GM06990 (cell line): ENCODE data around the gene NFYA.

Experiments
- DNase-seq: peaks from one replicate; pipeline ENCODE4 v3.0.0-alpha.2; 2011; ENCODE audit not compliant: insufficient read length; ENCODE audit errors: extremely low read depth
- H3K27me3 ChIP-seq: replicated peaks from 2 replicates; pipeline ENCODE4 v1.6.0; 2011; ENCODE audit warnings: low read length; ENCODE audit not compliant: control insufficient read depth, insufficient read depth
- H3K36me3 ChIP-seq: 2 replicates; pipeline ENCODE4 v1.5.1; 2011; ENCODE audit warnings: low read length; ENCODE audit not compliant: control insufficient read depth, insufficient read depth
- H3K4me3 ChIP-seq: replicated peaks from 2 replicates; pipeline ENCODE4 v1.5.1; 2011; ENCODE audit warnings: low read depth, mild to moderate bottlenecking, control low read depth, low read length
- CTCF ChIP-seq: IDR thresholded peaks from 2 replicates; pipeline ENCODE4 v1.5.1; 2011; ENCODE audit warnings: low read length, control low read depth, mild to moderate bottlenecking, inconsistent platforms; ENCODE audit not compliant: insufficient read depth, poor library complexity, severe bottlenecking

Gene NFYA

GRCh38 chr6:41080621-41081020 lies 7.8 kb downstream of the NFYA start:
- Histone ChIP-seq H3K27me3 (no peaks in the 10 kb centered on the region), H3K4me3 (no peak overlapping the region), H3K36me3 (peaks cover 7% of the 10 kb centered on the region)
- no peak for TF ChIP-seq CTCF
- no peak for DNase-seq

GRCh38 chr6:41083072-41083471 lies 10.3 kb downstream of the NFYA start:
- Histone ChIP-seq H3K27me3 (no peaks in the 10 kb centered on the region), H3K4me3 (no peak overlapping the region), H3K36me3 (peaks cover 7% of the 10 kb centered on the region)
- DNase-seq = no peak
- no peak for TF ChIP-seq CTCF

GRCh38 chr6:41085182-41085581 lies 12.4 kb downstream of the NFYA start:
- H3K4me3 ChIP-seq = no peak overlapping the region
- peaks cover 7% of the 10 kb centered on the region for H3K36me3 ChIP-seq
- H3K27me3 ChIP-seq = no peaks in the 10 kb centered on the region
- no peak for TF ChIP-seq CTCF
- no peak for DNase-seq

DNA sequence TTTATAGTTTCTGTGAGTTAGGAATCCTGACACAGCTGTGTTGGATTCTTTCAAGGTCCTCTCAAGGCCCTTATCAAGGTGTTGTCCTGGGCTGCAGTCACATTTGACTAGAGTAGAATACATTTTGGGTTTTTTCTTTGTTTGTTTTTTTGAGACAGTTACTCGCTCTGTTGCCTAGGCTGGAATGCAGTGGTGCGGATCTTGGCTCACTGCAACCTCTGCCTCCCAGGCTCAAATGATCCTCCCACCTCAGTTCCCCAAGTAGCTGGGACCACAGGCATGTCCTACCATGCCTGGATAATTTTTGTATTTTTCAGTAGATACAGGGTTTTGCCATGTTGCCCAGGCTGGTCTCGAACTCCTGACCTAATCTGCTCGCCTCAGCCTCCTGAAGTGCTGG lies 15.7 kb downstream of the NFYA start:
- no peaks in the 10 kb centered on the region for H3K27me3 ChIP-seq
- H3K4me3 ChIP-seq = no peak overlapping the region
- H3K36me3 ChIP-seq = peaks cover 10% of the 10 kb centered on the region
- DNase-seq = no peak
- TF ChIP-seq CTCF = no peak

DNA sequence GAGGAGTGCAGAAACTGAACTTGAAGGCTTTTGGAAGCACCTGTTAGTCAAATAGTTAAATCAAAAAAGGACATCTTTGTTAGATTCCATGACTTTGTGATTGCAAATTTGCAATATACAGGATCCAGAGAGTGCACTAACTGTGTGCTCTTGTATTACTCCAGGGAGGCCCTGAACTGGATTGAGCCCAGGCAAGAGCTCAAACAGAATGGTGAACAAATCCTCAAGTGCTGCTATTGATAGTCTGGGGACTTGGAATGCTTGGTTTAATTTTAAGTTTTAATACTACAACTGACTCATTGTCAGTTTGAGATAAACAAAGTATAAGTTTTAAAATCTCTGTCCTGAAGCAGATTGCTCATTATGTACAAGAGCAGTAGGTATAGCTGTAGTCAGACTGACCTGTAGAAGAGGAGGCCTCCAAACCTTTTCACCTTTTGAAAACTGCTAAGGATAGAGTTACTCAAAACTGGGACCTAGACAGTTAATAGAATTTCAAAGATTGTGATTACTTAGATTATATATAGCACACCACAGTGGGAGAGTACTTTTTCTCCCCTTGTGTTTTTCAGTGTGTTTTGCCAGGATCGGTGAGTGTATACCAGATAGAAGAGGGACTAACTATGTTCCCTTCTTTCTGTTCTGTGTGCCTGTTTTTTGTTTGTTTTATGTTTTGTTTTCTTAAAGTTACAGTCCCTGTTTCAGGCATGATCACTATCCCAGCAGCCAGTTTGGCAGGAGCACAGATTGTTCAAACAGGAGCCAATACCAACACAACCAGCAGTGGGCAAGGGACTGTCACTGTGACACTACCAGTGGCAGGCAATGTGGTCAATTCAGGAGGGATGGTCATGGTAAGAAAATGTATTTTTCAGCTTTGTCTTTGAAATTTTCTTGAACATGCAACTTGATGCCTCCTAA lies 18.3 kb downstream of the NFYA start:
- DNase-seq = no peak
- H3K27me3 ChIP-seq = no peaks in the 10 kb centered on the region
- no peak for TF ChIP-seq CTCF
- H3K36me3 ChIP-seq = peaks cover 15% of the 10 kb centered on the region
- H3K4me3 ChIP-seq = no peak overlapping the region
